MM.1S (cell line): ENCODE measurements around the gene MFSD6.

Experiments used
- EZH2 ChIP-seq: fragments of 300-600 bp; sonication (generic); optimal IDR thresholded peaks from 2 replicates; pipeline ENCODE3; 2017; ENCODE audit warnings: low read depth, mild to moderate bottlenecking, antibody characterized with exemption, low read length, mixed read lengths
- TF ChIP-seq, protein P1 (sequence below): fragments of 300-600 bp; sonication (generic); IDR thresholded peaks from 2 replicates; pipeline ENCODE4 v1.5.1; 2016; ENCODE audit warnings: antibody characterized with exemption, low read length, mixed read lengths

DNA sequence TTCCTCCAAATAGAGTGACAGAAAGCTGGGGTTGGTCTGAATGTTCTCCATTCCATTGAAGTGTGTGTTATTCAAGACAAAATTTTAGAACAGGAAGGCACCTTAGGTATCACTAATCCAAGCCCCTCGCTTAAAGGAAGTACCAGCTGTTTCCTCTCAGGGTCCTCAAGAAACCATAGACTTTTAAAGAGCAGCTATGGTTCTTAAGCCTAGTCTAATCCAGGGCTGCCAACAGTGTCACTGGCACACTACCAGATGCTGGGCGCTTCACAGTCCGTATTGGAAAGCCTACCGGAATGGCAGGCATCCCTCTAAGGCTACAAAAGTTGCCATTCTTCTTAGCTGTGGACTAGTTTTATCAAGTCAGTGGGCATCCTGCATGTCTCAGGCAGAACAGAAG is 124.4 kb downstream of the MFSD6 start:
- TF ChIP-seq, protein P1, sequence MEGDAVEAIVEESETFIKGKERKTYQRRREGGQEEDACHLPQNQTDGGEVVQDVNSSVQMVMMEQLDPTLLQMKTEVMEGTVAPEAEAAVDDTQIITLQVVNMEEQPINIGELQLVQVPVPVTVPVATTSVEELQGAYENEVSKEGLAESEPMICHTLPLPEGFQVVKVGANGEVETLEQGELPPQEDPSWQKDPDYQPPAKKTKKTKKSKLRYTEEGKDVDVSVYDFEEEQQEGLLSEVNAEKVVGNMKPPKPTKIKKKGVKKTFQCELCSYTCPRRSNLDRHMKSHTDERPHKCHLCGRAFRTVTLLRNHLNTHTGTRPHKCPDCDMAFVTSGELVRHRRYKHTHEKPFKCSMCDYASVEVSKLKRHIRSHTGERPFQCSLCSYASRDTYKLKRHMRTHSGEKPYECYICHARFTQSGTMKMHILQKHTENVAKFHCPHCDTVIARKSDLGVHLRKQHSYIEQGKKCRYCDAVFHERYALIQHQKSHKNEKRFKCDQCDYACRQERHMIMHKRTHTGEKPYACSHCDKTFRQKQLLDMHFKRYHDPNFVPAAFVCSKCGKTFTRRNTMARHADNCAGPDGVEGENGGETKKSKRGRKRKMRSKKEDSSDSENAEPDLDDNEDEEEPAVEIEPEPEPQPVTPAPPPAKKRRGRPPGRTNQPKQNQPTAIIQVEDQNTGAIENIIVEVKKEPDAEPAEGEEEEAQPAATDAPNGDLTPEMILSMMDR: no peak
- no peak for TF ChIP-seq EZH2
